ENCODE data around the gene HTRA1.

HTRA1 gene

GRCh38 chr10:122455376-122456079, 5.8 kb upstream of the HTRA1 start:
- no peak for DNase-seq

GRCh38 chr10:122457934-122458333, 3.4 kb upstream of the HTRA1 start:
- DNase-seq: no peak

GRCh38 chr10:122458693-122459092, 2.7 kb upstream of the HTRA1 start:
- no peak for DNase-seq

DNA sequence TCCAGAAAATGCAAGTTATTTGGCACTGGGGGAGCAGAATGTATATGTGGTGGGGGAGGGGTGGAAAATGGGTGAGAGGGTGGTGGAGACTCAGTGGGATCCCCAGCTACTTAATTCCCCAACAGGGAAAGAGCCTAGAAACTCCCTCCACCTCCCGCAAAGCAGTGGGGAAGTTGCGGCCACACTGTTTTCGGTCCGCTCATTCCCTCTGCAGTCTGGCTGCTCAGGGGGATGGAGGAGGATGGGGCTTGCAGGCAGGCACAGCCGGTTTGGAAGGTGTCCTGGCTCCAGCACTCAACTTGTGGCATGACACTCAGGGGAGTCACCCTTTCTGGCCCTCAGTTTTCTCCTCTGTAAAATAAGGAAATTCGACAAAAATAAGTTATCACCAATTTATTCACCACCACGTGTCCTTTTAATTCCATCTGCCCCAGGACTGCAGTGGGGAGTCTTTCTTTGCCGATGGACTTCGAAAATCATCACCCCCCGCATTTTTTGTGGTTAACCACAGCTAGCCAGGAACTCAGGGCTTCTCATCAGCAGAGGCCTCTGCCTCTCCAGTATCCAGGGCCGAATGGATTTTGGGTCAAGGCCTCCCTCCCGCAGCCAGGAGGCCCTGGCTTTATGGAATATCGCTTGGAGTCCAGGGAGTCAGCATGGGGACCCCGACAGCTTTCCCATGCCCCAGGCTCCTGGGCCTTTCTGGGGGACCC, 1.6 kb upstream of the HTRA1 start:
- no peak for DNase-seq

DNA sequence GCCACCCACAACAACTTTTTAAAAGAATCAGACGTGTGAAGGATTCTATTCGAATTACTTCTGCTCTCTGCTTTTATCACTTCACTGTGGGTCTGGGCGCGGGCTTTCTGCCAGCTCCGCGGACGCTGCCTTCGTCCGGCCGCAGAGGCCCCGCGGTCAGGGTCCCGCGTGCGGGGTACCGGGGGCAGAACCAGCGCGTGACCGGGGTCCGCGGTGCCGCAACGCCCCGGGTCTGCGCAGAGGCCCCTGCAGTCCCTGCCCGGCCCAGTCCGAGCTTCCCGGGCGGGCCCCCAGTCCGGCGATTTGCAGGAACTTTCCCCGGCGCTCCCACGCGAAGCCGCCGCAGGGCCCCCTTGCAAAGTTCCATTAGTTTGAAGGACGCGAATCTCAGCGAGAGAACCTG, 461 bp upstream of the HTRA1 start:
- no peak for DNase-seq

- no peak for DNase-seq
These were observed 578 bp downstream of the HTRA1 start for GRCh38 chr10:122461729-122462532.

DNA sequence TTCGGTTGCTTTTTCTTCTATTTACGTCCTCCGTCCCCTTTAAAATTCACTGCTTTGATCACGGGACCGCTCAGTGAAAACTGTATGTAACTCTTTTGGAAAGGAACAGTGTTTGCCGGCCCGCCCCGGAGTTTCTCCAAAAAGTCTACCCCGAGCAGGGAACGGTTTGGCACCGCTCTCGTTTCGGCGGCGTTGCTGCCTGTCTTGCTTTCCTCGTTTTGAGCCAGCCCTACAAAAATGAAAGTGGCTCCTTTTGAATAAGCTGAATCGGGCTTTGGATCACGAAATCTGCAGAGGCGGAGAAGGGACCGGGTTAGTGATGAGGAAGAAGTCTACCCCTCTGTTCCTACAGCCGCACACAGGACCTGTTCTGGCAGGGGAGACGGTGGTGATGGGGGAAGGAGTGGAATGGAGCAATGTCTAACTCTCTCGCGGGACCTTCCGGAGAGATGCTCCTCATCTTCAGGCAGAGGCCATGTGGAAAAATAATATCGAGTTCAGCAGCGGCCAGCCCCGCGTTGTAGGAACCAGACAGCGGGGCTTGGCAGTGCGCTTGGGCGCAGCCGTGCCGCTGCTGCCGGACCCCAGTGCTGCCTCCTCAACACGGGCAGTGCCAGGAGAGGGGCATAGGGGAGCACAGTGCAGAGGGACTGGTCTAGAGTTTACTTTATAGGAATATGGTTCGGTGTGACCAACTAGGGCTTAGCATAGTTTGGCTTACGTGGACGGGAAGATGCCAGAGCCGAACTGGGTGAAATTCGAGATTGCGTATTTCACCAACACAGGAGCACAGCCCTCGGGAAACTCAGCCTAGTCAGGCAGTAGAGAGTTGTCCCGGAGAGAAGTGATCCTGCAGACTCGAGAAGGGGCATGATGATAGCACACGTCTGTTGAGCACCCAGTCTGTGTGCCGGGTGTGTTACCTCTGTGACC, 1.4 kb downstream of the HTRA1 start:
- DNase-seq: no peak

- no peak for DNase-seq
These were observed 2.3 kb downstream of the HTRA1 start for GRCh38 chr10:122463466-122464249.

GRCh38 chr10:122464250-122464510, 2.8 kb downstream of the HTRA1 start:
- DNase-seq: no peak

- no peak for DNase-seq
These were observed 3.2 kb downstream of the HTRA1 start for GRCh38 chr10:122464586-122464985.

DNA sequence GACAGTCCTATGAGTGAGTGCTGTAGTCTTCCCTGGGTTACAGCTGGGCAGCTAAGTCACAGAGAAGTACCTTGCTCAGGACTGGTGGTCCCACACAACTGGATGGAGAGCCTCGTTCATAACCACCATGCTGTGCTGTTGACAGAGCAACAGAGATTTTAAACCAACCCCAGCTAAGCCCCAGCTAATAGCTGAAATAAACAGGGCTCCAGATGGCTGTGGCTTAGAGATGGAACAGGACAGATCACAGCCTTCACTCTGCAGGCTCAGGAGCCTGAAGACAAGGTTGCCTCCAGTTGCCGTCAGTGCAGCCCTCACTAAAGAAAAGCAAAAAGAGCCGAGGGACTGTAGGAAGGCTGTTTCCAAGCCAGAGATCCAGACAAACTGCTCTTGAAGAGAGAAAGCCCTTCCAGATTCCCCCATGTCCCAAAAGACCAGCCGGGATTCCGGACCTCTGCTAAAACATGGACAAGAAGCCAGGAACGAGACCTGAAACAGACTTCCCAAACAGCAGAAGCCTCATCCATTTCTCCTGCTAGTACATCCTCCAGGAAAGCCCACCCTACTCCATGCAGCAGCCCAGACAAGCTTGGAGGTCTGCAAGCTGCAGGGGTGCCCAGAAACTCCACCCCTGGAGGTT, 4.2 kb downstream of the HTRA1 start:
- no peak for DNase-seq

DNA sequence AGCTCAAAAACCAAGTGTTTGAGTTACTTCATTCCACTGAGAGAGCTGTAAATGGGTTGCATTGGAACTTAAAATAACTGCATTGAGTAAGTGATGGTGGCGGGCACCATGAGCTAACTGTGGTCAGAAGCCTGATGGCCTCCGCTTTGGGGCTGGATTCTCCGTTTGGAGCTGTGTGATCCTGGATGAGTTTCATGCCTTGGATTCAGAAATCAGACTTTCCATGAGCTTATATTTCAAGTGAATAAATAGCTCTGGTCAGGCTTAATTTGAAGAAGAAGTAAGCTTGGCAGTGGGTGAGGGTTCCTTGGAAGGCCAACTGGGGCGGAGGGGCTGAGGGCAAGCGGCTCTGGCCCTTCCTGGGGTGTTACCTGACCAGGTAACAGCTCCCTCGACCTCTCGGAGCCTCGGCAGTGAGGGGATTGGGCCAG, 5.6 kb downstream of the HTRA1 start:
- no peak for DNase-seq

DNA sequence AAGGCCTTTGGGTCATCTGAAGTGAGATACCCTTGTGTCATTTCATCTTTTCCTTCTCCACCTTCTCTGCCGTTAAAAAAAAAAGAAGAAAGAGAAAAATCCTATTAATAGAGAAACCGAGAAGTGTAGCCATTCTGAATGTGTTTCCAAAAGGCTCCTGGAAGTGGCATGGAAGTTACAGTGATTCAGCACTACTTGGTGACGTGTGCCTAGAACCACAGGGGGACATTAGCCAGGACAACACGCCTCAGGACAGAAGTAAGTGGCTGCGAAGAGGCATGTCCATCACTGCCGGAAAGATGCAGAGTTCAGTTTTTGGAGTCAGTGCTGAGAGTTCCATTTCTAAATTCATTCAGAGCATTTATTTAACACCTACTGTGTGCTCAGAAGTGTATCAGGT, 6.3 kb downstream of the HTRA1 start:
- DNase-seq: no peak

GRCh38 chr10:122468307-122468925, 7.1 kb downstream of the HTRA1 start:
- DNase-seq: no peak

- no peak for DNase-seq
These were observed 7.8 kb downstream of the HTRA1 start for GRCh38 chr10:122468926-122469781.

GRCh38 chr10:122469848-122470247, 8.5 kb downstream of the HTRA1 start:
- DNase-seq: no peak

DNA sequence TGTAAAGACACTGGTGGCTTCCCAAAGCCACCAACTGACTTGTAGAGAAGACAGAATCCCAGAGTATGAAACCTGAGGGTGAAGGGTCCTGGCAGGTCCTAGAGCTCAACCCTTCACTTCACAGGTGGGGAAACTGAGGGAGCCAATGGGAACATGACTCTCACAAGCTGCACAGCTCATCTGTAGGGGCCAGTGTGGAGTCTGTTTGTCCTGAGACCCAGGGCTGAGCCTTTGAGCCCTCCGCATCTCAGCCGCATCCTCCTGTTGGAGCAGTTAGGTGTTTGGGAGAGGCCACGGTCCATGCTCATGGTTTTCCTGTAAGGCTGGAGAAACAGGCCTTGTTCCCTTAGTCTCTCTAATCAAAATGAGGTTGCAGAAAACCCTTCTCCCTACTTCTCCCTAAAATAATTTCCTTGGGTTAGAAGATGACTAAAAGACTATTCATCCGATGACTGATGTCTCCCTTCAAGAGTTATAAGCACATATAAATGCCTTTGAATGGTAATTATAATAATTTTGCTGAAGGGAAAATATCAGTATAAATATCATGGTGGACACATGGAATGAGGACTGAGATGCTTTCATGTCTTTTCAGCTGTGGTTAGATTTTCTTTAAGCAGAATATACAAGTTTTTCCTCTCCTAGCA, 10.3 kb downstream of the HTRA1 start:
- no peak for DNase-seq

DNA sequence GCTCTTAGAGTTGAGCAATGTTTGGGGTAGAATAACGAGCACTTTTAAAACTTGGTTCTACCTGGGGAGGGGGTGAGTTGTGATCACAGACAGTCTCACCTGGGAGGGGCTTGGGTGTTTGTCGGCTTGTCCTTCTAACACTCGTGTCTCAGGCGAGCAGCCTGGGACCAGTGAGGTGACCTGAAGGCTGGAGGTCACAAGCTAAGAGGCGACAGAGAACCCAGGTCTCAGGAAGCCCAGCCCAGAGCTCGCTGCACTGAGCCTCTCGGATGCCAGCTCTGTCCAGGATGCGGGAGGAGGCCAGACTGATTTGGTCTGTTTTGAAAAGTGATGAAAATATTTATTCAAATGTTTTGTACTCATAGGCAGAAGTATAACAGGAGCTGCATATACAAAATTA, 11.8 kb downstream of the HTRA1 start:
- DNase-seq: no peak

GRCh38 chr10:122474131-122474818, 12.9 kb downstream of the HTRA1 start:
- no peak for DNase-seq
